ENCODE data around the gene RBPMS2. TPM values are rescaled to one million over a fixed set of nuclear protein-coding genes. Genes with fewer than 3 reads are reported as not detected.
A peak's percentile ranks its signal among the peaks of the same experiment; 100 is the strongest.

Gene RBPMS2
- total and polyA plus RNA-seq, 2 of the 8 experiments (the other 6 are each of a cell fraction or from before 2014, with no cell fraction given): 55.8 to 238 TPM

- WGBS, 2 experiments (ENCODE audit: extremely low coverage in 1 of 2, insufficient coverage in 1 of 2, insufficient read length in 1 of 2, insufficient replicate concordance in 2 of 2, low coverage in 1 of 2, low lambda C conversion rate in 2 of 2, missing lambda C conversion rate in 1 of 2): 66% methylated on average over 6 of the region's 6 CpGs; no CpG with 5 or more reads in 1 of the 2 experiments
- Histone ChIP-seq H3K4ac (replicated peaks; ENCODE audit: insufficient read length, low read depth, low read length) (no peak overlapping the region), H4K5ac (ENCODE audit: insufficient read length, low read depth, low read length) (peak overlapping the region; percentile 5), H3K23ac (ENCODE audit: insufficient read length) (no peak overlapping the region), H2BK15ac (ENCODE audit: low read length) (no peak overlapping the region), H3K9ac (replicated peaks in 1 of 4; ENCODE audit: extremely low read depth in 1 of 4, low read depth in 3 of 4, low read length in 3 of 4) (peak overlapping the region in 2 of 4 experiments; percentile 16 to 28; a peak in 2 of 7 replicates), H3K4me2 (ENCODE audit: insufficient read depth in 1 of 2, low read depth in 2 of 2, low read length in 2 of 2) (peak overlapping the region; percentile 93 to 94), H2AFZ (ENCODE audit: low read length) (no peak overlapping the region), H3K79me1 (ENCODE audit: low read depth, low read length) (peaks cover 10% of the 10 kb centered on the region; the same call in 1 of the 2 replicates), H4K8ac (ENCODE audit: extremely low read depth, insufficient read depth, low read length) (no peak overlapping the region), H3K9me3 (ENCODE audit: insufficient read depth in 2 of 2, low read depth in 1 of 2, low read length in 1 of 2) (no peaks in the 10 kb centered on the region), H2AK5ac (ENCODE audit: low read depth, low read length) (no peak overlapping the region), H3K23me2 (ENCODE audit: low read depth, low read length) (peaks cover 14% of the 10 kb centered on the region), H3K14ac (ENCODE audit: insufficient read length) (no peak overlapping the region), H4K91ac (replicated peaks; ENCODE audit: insufficient read length, low read length) (no peak overlapping the region), H3K56ac (replicated peaks; ENCODE audit: insufficient read length, low read depth, low read length) (no peak overlapping the region), H2BK20ac (ENCODE audit: low read length) (no peak overlapping the region), H3K79me2 (ENCODE audit: control insufficient read depth in 1 of 2, insufficient read depth in 2 of 2, low read length in 2 of 2) (peaks cover 48 to 90% of the 10 kb centered on the region in 2 experiments), H3K4me1 (replicated peaks in 1 of 4; ENCODE audit: control insufficient read depth in 3 of 4, insufficient read depth in 4 of 4, low read length in 3 of 4) (peaks cover 22 to 31% (median 28%) of the 10 kb centered on the region in 4 experiments), H3K27ac (ENCODE audit: low read depth, low read length) (peak overlapping the region; percentile 13; the same call in 1 of the 2 replicates), H3K18ac (ENCODE audit: extremely low read depth, low read length) (peak overlapping the region; percentile 21; the same call in 1 of the 2 replicates), H4K20me1 (replicated peaks in 1 of 2; ENCODE audit: control insufficient read depth in 1 of 2, insufficient read depth in 2 of 2, low read length in 2 of 2) (peaks cover 8% of the 10 kb centered on the region in 2 experiments), H3K27me3 (replicated peaks in 1 of 4; ENCODE audit: control insufficient read depth in 3 of 4, extremely low read depth in 1 of 4, insufficient read depth in 3 of 4, low read length in 3 of 4) (no peaks in the 10 kb centered on the region), H2BK12ac (ENCODE audit: low read depth, low read length) (no peak overlapping the region), H3K4me3 (ENCODE audit: extremely low read depth in 1 of 4, insufficient read depth in 2 of 4, low read depth in 3 of 4, low read length in 4 of 4) (peak overlapping the region; percentile 73 to 95 (median 80); a peak in 6 of 8 replicates), H2BK120ac (replicated peaks; ENCODE audit: low read depth, low read length) (no peak overlapping the region), H2BK5ac (ENCODE audit: low read depth, low read length) (peak overlapping the region; percentile 2; the same call in 1 of the 2 replicates), H3K36me3 (ENCODE audit: control insufficient read depth in 2 of 4, insufficient read depth in 4 of 4, low read length in 3 of 4) (0 out of 8 replicates have a peak, but pooled peaks cover 0 to 4% (median 0%) of the 10 kb centered on the region in 4 experiments)
- no peak for TF ChIP-seq KDM5A (IDR thresholded peaks at IDR 0.05; ENCODE audit: low read length)
- no peak for TF ChIP-seq BACH1 (IDR thresholded peaks at IDR 0.05; ENCODE audit: low read length)
- TF ChIP-seq GTF2F1 (IDR thresholded peaks at IDR 0.05; ENCODE audit: borderline replicate concordance, low read depth, low read length): no peak
- TF ChIP-seq ZNF274 (IDR thresholded peaks at IDR 0.05; ENCODE audit: borderline replicate concordance, extremely low read depth, low read length): no peak
- TF ChIP-seq USF2 (IDR thresholded peaks at IDR 0.05; ENCODE audit: low read length): no peak
- TF ChIP-seq TCF12 (IDR thresholded peaks at IDR 0.05; ENCODE audit: low read depth, low read length): no peak
- TF ChIP-seq SP4 (IDR thresholded peaks at IDR 0.05; ENCODE audit: low read length): no peak
- TF ChIP-seq TBP (IDR thresholded peaks at IDR 0.05; ENCODE audit: low read depth, low read length): no peak
- TF ChIP-seq CREB1 (IDR thresholded peaks at IDR 0.05): no peak
- no peak for TF ChIP-seq JUND (IDR thresholded peaks at IDR 0.05; ENCODE audit: low read length)
- TF ChIP-seq PHF8 (conservative IDR thresholded peaks at IDR 0.05; ENCODE audit: low read depth, low read length): no peak
- FAIRE-seq (no peak), DNase-seq (ENCODE audit: low read depth in 1 of 2, low spot score in 2 of 2) (no peak)
- POLR2A ChIA-PET (ENCODE audit: partially characterized antibody): interaction anchor here (1.3 to 25.1 kb wide), 7 partner anchors 10 to 83 kb away, joined by 3 to 748 read pairs (median 7); no protein-coding TSS in a partner anchor
- CTCF ChIA-PET (ENCODE audit: partially characterized antibody): interaction anchor here (2.0 kb wide), 1 partner anchor 36 kb away, joined by 15 read pairs; no protein-coding TSS in a partner anchor
Observed at GRCh38 chr15:64772964-64773363, 2.4 kb downstream of the RBPMS2 start.

Data from H1 (cell line).